GM19025 (cell line): ENCODE data around the gene OR52I1.
A peak's percentile ranks its signal among the peaks of the same experiment; 100 is the strongest.

Experiments
- ATAC-seq: cut with Tn5 transposase; IDR thresholded peaks from one replicate; pipeline ENCODE4 v1.9.1; 2021; ENCODE audit warnings: mild to moderate bottlenecking, low read depth, moderate library complexity; ENCODE audit not compliant: unreplicated experiment

OR52I1 gene

DNA sequence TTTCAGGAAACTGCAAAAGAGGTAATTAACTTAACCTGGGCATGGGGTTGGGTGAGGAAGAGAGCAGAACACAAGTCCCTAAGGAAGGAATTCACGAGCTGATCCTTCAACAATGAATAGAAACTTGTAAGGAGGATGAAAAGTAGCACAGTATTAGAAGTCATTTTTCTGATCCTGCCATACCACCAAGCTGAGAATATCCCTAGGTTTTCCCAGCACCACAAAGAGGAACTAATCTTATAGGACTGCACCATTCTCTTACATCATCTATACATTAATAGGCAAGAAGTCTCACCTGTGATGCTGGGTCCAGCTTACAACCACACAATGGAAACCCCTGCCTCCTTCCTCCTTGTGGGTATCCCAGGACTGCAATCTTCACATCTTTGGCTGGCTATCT, at the start of gene OR52I1:
Gene OR52I1, plus strand, starts transcription at position 301 of the 400 bp plus-strand sequence. Its CDS starts 0 bp downstream, at position 301.
- ATAC-seq = no peak

- no peak for ATAC-seq
These were observed 48.9 kb upstream of the OR52I1 start, which contains the start of gene OR52M1 for GRCh38 chr11:4544891-4545290. TSS of gene OR52M1 (plus strand) at chr11:4545191. CDS start at chr11:4545191, 0 bp downstream.

DNA sequence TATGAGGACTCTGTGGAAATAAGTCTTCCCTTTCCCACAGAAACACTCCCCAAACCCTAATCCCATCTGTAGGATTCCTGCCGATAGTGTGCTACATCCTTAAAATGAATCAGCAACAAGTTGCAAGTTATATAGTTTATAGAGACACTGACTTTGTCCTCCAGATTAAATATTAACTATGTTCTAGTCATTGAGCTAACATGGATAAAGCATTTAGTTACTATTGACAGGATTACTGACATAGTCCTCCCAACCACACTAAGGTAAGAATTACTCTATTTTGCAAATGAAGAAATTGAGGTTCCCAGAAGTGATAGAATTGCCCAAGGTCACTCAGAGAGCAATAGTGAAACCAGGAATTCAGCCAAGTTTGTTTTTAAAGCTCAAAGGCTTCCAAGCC, 47.0 kb upstream of the OR52I1 start:
- no peak for ATAC-seq

- no peak for ATAC-seq
These were observed 46.4 kb upstream of the OR52I1 start for GRCh38 chr11:4547416-4547815.

- no peak for ATAC-seq
These were observed 42.4 kb upstream of the OR52I1 start for GRCh38 chr11:4551346-4551979.

DNA sequence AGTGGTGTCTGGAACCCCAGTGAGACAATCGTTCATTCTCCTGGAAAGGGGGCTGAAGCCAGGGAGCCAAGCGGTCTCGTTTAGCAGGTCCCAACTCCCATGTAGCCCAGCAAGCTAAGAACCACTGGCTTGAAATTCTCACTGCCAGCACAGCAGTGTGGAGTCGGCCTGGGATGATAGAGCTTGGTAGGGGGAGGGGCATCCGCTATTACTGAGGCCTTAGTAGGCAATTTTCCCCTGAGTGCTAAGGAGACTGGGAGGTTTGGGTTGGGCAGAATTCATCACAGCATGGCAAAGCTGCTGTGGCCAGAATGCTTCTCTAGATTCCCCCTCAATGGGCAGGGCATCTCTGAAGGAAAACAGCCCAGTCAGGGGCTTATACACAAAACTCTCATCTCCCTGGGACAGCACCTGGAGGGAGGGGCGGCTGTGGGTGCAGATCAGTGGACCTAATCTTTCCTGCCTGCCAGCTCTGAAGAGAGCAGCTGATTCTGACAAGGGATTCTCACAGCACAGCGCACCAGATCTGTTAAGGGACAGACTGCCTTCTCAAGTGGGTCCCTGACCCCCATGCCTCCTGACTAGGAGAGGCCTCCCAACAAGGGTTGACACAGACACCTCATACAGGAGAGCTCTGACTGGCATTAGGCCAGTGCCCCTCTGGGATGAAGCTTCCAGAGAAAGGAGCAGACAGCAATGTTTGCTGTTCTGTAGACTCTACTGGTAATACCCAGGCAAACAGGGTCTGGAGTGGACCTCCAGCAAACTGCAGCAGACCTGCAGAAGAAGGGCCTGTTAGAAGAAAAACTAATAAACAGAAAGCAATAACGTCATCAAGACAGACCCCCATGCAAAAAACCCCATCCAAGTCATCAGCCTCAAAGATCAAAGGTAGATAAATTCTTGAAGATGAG, 34.1 kb upstream of the OR52I1 start:
- ATAC-seq = no peak

- ATAC-seq = no peak
These were observed 33.4 kb upstream of the OR52I1 start for GRCh38 chr11:4560467-4560866.

GRCh38 chr11:4565371-4565770, 28.5 kb upstream of the OR52I1 start:
- no peak for ATAC-seq

GRCh38 chr11:4569075-4569474, 24.8 kb upstream of the OR52I1 start:
- no peak for ATAC-seq

DNA sequence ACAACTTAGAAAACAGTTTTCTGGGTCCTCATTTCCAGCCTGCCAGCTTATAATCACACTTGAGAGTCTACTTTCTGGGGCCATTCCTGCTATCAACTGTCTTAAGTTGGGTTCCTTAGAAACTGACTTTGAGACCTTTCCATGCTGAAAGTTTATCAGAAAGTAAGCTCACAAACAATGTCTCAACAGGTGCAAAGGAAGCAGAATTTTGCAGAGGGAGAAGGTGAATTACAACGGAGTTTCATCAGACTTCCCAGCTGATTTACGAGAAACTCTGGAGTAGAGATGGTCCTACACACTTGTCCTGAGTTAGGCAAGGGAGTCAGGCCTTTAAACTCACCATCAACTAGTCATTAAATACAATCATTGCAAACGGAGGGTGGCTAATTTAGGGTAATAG, 17.0 kb upstream of the OR52I1 start:
- no peak for ATAC-seq

- ATAC-seq = no peak
These were observed 16.1 kb upstream of the OR52I1 start for GRCh38 chr11:4577761-4578160.

DNA sequence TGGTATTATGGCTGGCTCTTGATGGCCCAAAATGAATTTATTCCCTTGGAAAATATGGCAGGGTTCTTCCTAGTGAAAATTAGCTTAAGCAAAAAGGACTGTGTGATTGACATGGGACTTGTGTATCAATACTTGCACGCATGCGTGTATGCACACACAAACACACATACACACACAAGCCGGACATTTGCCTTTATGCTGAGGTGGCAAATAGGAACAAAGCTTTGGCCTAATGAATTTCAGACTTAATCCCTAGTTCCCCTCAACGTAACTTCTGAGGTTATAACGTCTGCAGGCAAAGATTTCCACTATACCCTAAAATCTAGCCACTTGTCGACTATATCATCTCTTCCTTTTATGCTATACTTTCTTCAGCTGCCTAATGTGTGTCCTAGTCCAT, 15.2 kb upstream of the OR52I1 start:
- no peak for ATAC-seq

DNA sequence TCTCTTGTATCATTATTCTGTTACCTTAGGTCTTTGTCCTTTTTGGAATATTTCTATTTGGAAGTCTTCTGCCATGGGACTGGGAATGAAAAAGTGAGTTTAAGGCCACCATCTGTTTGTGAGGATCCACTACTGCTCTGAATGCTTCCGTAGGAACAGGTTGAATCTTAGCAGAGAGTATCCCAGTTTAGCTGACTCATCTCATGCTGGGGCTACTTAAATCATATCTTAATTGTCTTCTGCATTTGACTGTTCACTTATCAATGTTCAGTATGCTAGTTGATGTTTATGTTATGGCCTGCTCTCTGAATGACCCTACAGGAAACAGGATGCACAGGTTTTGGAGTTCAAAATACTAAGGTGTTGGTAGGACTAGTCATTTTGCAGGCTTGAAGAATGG, 13.7 kb upstream of the OR52I1 start:
- ATAC-seq = no peak

DNA sequence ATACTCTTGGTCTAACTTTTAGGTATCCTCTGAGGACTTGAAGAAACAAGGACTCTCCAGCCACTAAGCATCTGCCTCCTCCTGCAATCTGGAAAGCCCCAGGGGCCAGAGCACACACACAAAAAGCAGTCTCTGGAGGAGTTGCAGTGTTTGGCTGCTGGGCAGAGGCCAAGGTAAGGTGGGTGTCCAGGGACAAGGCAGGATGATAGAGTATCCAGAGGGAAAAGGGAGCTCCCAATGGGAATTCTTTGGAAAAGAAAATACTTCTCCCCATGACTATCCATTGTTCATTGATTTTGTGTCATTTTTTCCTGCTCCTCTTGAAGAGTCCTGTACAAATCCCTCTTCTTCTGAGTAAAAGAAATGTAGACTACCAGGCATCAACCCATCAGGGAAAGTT, 12.4 kb upstream of the OR52I1 start, which contains the start of gene OR52I2:
Gene OR52I2, plus strand, starts transcription at position 301 of the 400 bp plus-strand sequence.
- ATAC-seq = no peak

- no peak for ATAC-seq
These were observed 4.8 kb upstream of the OR52I1 start for GRCh38 chr11:4589017-4589416.

DNA sequence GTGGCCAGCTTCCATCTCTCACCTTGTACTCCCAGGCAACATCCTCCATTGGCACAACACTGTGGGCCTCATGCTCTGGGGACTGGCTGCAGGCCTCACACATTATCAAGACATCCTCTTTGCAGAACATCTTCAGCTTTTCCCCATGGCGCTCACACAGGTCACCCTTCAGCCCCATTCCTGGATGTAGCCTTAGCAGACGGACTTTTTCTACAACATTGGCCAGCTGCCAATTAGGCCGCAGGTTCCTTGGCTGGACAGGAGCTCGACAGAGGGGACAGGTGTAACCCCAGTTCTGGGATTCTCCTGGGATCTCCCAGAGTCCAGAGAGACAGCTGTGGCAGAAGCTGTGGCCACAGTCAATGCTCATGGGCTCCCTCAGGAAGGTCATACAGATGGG, 11.2 kb downstream of the OR52I1 start:
- no peak for ATAC-seq

DNA sequence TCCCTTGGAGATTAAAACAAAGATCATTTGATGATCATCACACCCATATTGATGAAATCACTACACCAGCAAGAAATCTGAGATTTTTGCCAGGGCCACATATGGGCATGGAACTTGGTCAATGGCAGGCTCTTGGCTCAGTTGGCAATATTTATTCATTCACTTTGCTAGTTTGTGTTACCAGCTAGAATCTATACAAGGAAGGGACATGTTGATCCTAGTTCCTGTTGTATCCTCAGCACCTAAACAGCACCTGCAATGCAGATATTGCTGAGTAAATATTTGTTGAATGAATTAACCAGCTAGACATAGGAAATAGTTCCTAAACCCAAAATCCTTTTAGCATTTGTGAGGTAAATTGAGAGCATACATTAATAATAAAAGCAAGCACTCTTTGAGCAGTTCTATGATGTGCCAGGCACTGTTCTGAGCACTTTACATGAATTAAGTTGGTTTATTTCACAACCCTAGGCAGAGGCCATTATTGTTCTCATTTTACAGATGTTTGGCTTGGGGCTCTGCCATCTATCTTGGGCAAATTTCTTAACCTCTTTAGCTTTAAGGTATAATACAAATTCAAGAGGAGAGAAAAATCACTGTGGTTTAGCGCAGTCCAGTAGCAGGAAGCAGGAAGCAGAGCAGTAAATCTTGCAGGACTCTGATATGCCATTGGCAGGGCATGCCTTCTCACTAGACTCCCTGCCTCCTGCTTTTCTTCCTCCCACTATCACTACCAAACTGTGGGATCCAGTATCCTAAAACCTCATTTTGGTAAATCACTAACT, 12.6 kb downstream of the OR52I1 start:
- no peak for ATAC-seq

GRCh38 chr11:4607096-4607495, 13.3 kb downstream of the OR52I1 start:
- no peak for ATAC-seq

DNA sequence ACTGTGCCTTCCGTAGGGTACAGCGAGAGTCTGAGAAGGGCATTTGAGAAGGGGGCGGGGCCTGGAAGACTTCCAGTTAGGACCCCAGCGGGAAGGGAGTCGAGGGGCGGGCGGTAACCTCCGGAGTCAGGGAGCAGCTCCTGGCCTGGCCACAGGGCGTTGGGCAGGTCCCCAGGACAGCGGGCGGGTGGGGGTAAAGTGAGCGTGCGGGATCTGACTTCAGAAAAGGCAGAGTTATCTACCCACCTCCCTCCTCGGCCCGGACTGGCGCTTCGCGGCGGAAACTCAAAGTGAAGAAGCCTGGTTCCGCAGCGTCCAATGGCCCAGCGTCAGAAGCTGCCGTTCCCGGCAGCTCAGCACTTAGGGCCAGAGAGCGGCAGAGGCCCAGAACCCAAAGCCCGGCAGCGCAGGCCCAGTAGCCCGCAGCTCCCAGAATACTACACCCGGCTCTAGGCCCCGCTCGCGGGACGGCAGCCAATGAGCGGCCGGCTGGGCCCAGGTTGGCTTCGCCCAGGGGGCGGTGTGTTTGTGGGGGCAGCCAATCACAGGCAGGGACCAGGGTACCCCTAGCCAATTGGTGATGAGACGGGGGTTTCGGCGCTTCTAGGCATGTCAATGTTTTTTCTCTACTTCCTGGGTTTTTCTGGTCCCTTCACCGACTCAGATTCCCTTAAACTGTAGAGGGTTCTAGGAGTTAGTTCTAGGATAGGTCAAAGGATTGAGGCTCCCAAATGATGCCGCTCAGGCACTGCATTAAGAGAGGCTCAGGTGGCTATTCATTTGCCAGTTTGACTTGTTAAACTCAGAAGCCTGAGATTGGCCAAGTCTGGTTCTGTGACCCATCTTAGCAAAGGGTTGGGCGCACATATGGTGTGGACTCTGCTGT, 14.2 kb downstream of the OR52I1 start, which contains the start of gene TRIM68:
Gene TRIM68, minus strand, starts transcription at position 451 of the 886 bp plus-strand sequence. CDS start 2,727 bp downstream, outside the sequence.
- ATAC-seq = peak; percentile 100
